H1 (cell line): ENCODE measurements around the gene MKNK2. TPM values are rescaled to one million over a fixed set of nuclear protein-coding genes. Genes with fewer than 3 reads are reported as not detected.

Experiments
- CTCF ChIA-PET: fragments of 300-600 bp; sonication (Branson Sonifier 250); formaldehyde crosslinking; loops from one replicate; lab custom pipeline; 2021; ENCODE audit not compliant: partially characterized antibody; lab: Charles Lee
- POLR2A ChIA-PET: fragments of 300-600 bp; sonication (Branson Sonifier 250); formaldehyde crosslinking; loops from one replicate; lab custom pipeline; 2021; ENCODE audit warnings: inconsistent platforms; ENCODE audit not compliant: partially characterized antibody; lab: Charles Lee
- DNase-seq, 2 experiments: peaks; one replicate each; pipeline versions ENCODE4 v3.0.0 to v3.0.0-alpha.2; 2010 to 2022; ENCODE audit warnings: low spot score in 2 of 2, low read depth in 1 of 2, mixed read lengths in 1 of 2
- FAIRE-seq: peaks from 2 replicates; lab custom pipeline; 2011; peaks lifted over from hg19 to GRCh38; lab: Jason Lieb, UNC
- H2AFZ ChIP-seq: 2 replicates; pipeline ENCODE4 v1.8.1; 2012; ENCODE audit warnings: low read length, inconsistent platforms
- H2AK5ac ChIP-seq: 2 replicates; pipeline ENCODE4 v1.6.1; 2013; ENCODE audit warnings: low read depth, low read length
- H2BK120ac ChIP-seq: replicated peaks from 2 replicates; pipeline ENCODE3; 2013; ENCODE audit warnings: low read depth, low read length, inconsistent platforms
- H2BK12ac ChIP-seq: 2 replicates; pipeline ENCODE4 v1.6.1; 2013; ENCODE audit warnings: low read depth, low read length
- H2BK15ac ChIP-seq: 2 replicates; pipeline ENCODE4 v1.6.1; 2013; ENCODE audit warnings: low read length
- H2BK20ac ChIP-seq: 2 replicates; pipeline ENCODE4 v1.6.1; 2013; ENCODE audit warnings: low read length
- H2BK5ac ChIP-seq: 2 replicates; pipeline ENCODE4 v1.6.1; 2013; ENCODE audit warnings: low read depth, low read length
- H3K14ac ChIP-seq: 2 replicates; pipeline ENCODE4 v1.6.1; 2013; ENCODE audit warnings: inconsistent platforms; ENCODE audit not compliant: insufficient read length
- H3K18ac ChIP-seq: 2 replicates; pipeline ENCODE4 v1.6.1; 2013; ENCODE audit warnings: low read length; ENCODE audit errors: extremely low read depth
- H3K23ac ChIP-seq: 2 replicates; pipeline ENCODE4 v1.6.1; 2013; ENCODE audit warnings: inconsistent platforms; ENCODE audit not compliant: insufficient read length
- H3K23me2 ChIP-seq: 2 replicates; pipeline ENCODE4 v1.6.1; 2013; ENCODE audit warnings: low read depth, low read length
- H3K27ac ChIP-seq: 2 replicates; pipeline ENCODE4 v1.6.1; 2011; ENCODE audit warnings: low read depth, low read length, inconsistent platforms
- H3K27me3 ChIP-seq, 4 experiments: replicated peaks in 1 of 4; 1 replicate in 1 of 4; 2 replicates in 3 of 4; pipeline versions ENCODE4 v1.6.1 to v1.8.1; 2011 to 2013; ENCODE audit warnings: low read length in 3 of 4, mild to moderate bottlenecking in 3 of 4, inconsistent platforms in 2 of 4, mixed read lengths in 2 of 4, moderate library complexity in 1 of 4; ENCODE audit not compliant: control insufficient read depth in 3 of 4, insufficient read depth in 3 of 4; ENCODE audit errors: extremely low read depth in 1 of 4
- H3K36me3 ChIP-seq, 4 experiments: 2 replicates each; pipeline versions ENCODE4 v1.6.1 to v1.8.1; 2011 to 2013; ENCODE audit warnings: mild to moderate bottlenecking in 4 of 4, low read length in 3 of 4, moderate library complexity in 2 of 4, control low read depth in 1 of 4, inconsistent platforms in 1 of 4; ENCODE audit not compliant: insufficient read depth in 4 of 4, control insufficient read depth in 2 of 4
- H3K4ac ChIP-seq: replicated peaks from 2 replicates; pipeline ENCODE3; 2013; ENCODE audit warnings: low read length, low read depth, mixed read lengths, inconsistent platforms; ENCODE audit not compliant: insufficient read length
- H3K4me1 ChIP-seq, 4 experiments: replicated peaks in 1 of 4; 1 replicate in 1 of 4; 2 replicates in 3 of 4; pipeline versions ENCODE4 v1.6.1 to v1.8.1; 2011 to 2013; ENCODE audit warnings: low read length in 3 of 4, inconsistent platforms in 2 of 4, mixed read lengths in 1 of 4; ENCODE audit not compliant: insufficient read depth in 4 of 4, control insufficient read depth in 3 of 4
- H3K4me2 ChIP-seq, 2 experiments: 2 replicates each; pipeline versions ENCODE4 v1.6.1 to v1.8.1; 2011 to 2013; ENCODE audit warnings: low read depth in 2 of 2, low read length in 2 of 2, control low read depth in 1 of 2, inconsistent platforms in 1 of 2, mild to moderate bottlenecking in 1 of 2; ENCODE audit not compliant: insufficient read depth in 1 of 2
- H3K4me3 ChIP-seq, 4 experiments: fragments of 200-600, 300-600 bp in 1 of 4; sonication (generic), shearing (Covaris generic), sonication (Bioruptor Twin) in 1 of 4; 2 replicates each; pipeline versions ENCODE4 v1.5.1 to v1.8.1; 2011 to 2016; ENCODE audit warnings: low read length in 4 of 4, low read depth in 3 of 4, control low read depth in 2 of 4, inconsistent platforms in 2 of 4, mild to moderate bottlenecking in 2 of 4, mixed read lengths in 1 of 4, moderate library complexity in 1 of 4; ENCODE audit not compliant: insufficient read depth in 2 of 4; ENCODE audit errors: extremely low read depth in 1 of 4
- H3K56ac ChIP-seq: replicated peaks from 2 replicates; pipeline ENCODE3; 2013; ENCODE audit warnings: low read depth, mild to moderate bottlenecking, mixed read lengths, low read length, inconsistent platforms; ENCODE audit not compliant: insufficient read length
- H3K79me1 ChIP-seq: 2 replicates; pipeline ENCODE4 v1.6.1; 2013; ENCODE audit warnings: low read depth, low read length, control low read depth
- H3K79me2 ChIP-seq, 2 experiments: 2 replicates each; pipeline versions ENCODE4 v1.6.1 to v1.8.1; 2012 to 2013; ENCODE audit warnings: low read length in 2 of 2, mild to moderate bottlenecking in 2 of 2, inconsistent platforms in 1 of 2; ENCODE audit not compliant: insufficient read depth in 2 of 2, control insufficient read depth in 1 of 2
- H3K9ac ChIP-seq, 4 experiments: replicated peaks in 1 of 4; 1 replicate in 1 of 4; 2 replicates in 3 of 4; pipeline versions ENCODE4 v1.6.1 to v1.8.1; 2011 to 2013; ENCODE audit warnings: low read depth in 3 of 4, low read length in 3 of 4, control low read depth in 2 of 4, mild to moderate bottlenecking in 2 of 4, moderate library complexity in 2 of 4, inconsistent platforms in 1 of 4; ENCODE audit errors: extremely low read depth in 1 of 4
- H3K9me3 ChIP-seq, 2 experiments: 2 replicates each; pipeline versions ENCODE4 v1.6.1 to v1.8.1; 2012 to 2013; ENCODE audit warnings: mild to moderate bottlenecking in 2 of 2, moderate library complexity in 2 of 2, control low read depth in 1 of 2, inconsistent platforms in 1 of 2, low read depth in 1 of 2, low read length in 1 of 2, mixed read lengths in 1 of 2; ENCODE audit not compliant: insufficient read depth in 2 of 2
- H4K20me1 ChIP-seq, 2 experiments: replicated peaks in 1 of 2; 2 replicates each; pipeline versions ENCODE3 to v1.8.1; 2011 to 2013; ENCODE audit warnings: inconsistent platforms in 2 of 2, low read length in 2 of 2, mild to moderate bottlenecking in 1 of 2; ENCODE audit not compliant: insufficient read depth in 2 of 2, control insufficient read depth in 1 of 2
- H4K5ac ChIP-seq: 2 replicates; pipeline ENCODE4 v1.6.1; 2013; ENCODE audit warnings: low read length, low read depth, mixed read lengths, inconsistent platforms; ENCODE audit not compliant: insufficient read length
- H4K8ac ChIP-seq: 2 replicates; pipeline ENCODE4 v1.8.0; 2013; ENCODE audit warnings: mild to moderate bottlenecking, moderate library complexity, low read length, inconsistent platforms; ENCODE audit not compliant: insufficient read depth; ENCODE audit errors: extremely low read depth
- H4K91ac ChIP-seq: replicated peaks from 2 replicates; pipeline ENCODE3; 2013; ENCODE audit warnings: low read length, mixed read lengths, inconsistent platforms; ENCODE audit not compliant: insufficient read length
- CBX8 ChIP-seq: fragments of 300-800, 300-1000 bp; sonication (generic); IDR thresholded peaks from 2 replicates; pipeline ENCODE4 v1.7.1; 2016; ENCODE audit warnings: low read depth, low read length, borderline replicate concordance
- EZH2 ChIP-seq: fragments of 200-600 bp; sonication (generic); IDR thresholded peaks from 2 replicates; pipeline ENCODE4 v1.7.1; 2012; ENCODE audit warnings: low read depth, mild to moderate bottlenecking, moderate library complexity, low read length, inconsistent platforms; ENCODE audit not compliant: severe bottlenecking
- KDM1A ChIP-seq: fragments of 200-600, 300-600 bp; sonication (generic); IDR thresholded peaks from 2 replicates; pipeline ENCODE4 v1.7.1; 2016; ENCODE audit warnings: mild to moderate bottlenecking, low read length, borderline replicate concordance
- SAP30 ChIP-seq: fragments of 300-600 bp; sonication (generic); IDR thresholded peaks from 2 replicates; pipeline ENCODE4 v1.7.1; 2012; ENCODE audit warnings: low read length, moderate library complexity, mild to moderate bottlenecking, inconsistent platforms; ENCODE audit not compliant: insufficient read depth, insufficient replicate concordance
- WGBS, 2 experiments: shearing (Covaris generic) in 1 of 2; methylation state at CpG; one replicate each; pipeline versions ENCODE4 v1.1.6 to v1.1.7; 2013 to 2015; ENCODE audit warnings: low lambda C conversion rate in 2 of 2, mixed read lengths in 2 of 2, inconsistent platforms in 1 of 2, low coverage in 1 of 2, missing lambda C conversion rate in 1 of 2; ENCODE audit not compliant: insufficient replicate concordance in 2 of 2, insufficient coverage in 1 of 2, insufficient read length in 1 of 2; ENCODE audit errors: extremely low coverage in 1 of 2, missing lambda C conversion rate in 1 of 2; 5-methylcytosine and 5-hydroxymethylcytosine counted together
- polyA plus RNA-seq, 7 experiments: library from polyadenylated mRNA; depleted of rRNA in 3 of 7; stranded (reverse) in 5 of 7; unstranded in 2 of 7; fragments of >200 nt in 5 of 7; fragments of 200-250 nt in 2 of 7; gene quantifications; 1 replicate in 5 of 7; 2 replicates in 1 of 7; 4 replicates in 1 of 7; pipeline versions ENCODE4 v1.2.1 to v1.2.3, GENCODE V29; 2011 to 2013; ENCODE audit warnings: missing spikeins in 2 of 7, mixed read lengths in 2 of 7
- total RNA-seq: library from RNA; stranded (reverse); fragmentation: NEBNext Ultra II Directional; extraction: Animal tissue kit (Norgen Biotek cat#: 25700); gene quantifications from 2 replicates; pipeline ENCODE4 v1.2.1, GENCODE V29; 2021

The MKNK2 gene
- total and polyA plus RNA-seq, 2 of the 8 experiments (the other 6 are each of a cell fraction or from before 2014, with no cell fraction given) = 163 to 166 TPM

GRCh38 chr19:2089001-2089711 is 38.1 kb upstream of the MKNK2 start:
- DNase-seq (no peak), FAIRE-seq (no peak)
- no peak overlapping the region for H4K5ac ChIP-seq
- H3K23me2 ChIP-seq = no peaks in the 10 kb centered on the region
- no peak overlapping the region for H3K4me3 ChIP-seq
- H2BK120ac ChIP-seq = no peak overlapping the region
- no peak overlapping the region for H4K91ac ChIP-seq
- no peaks in the 10 kb centered on the region for H3K9me3 ChIP-seq
- no peak overlapping the region for H3K4me2 ChIP-seq
- no peak overlapping the region for H3K14ac ChIP-seq
- no peaks in the 10 kb centered on the region for H3K79me1 ChIP-seq
- POLR2A ChIA-PET = interaction anchor here (0.7 to 1.1 kb wide), 2 partner anchors 10 to 144 kb away, joined by 3 read pairs; no protein-coding TSS in a partner anchor
- no peak for TF ChIP-seq CBX8
- TF ChIP-seq KDM1A = no peak
- TF ChIP-seq EZH2 = no peak
- no peak for TF ChIP-seq SAP30
- no peak overlapping the region for H3K9ac ChIP-seq
- H3K18ac ChIP-seq = no peak overlapping the region
- H4K8ac ChIP-seq = no peak overlapping the region
- H2BK5ac ChIP-seq = peak overlapping the region; percentile 35; the same call in 1 of the 2 replicates
- H3K27ac ChIP-seq = 0 out of 2 replicates have a peak overlapping the region, but pooled peaks have one; percentile 1
- CTCF ChIA-PET = interaction anchor here (1.1 to 2.0 kb wide), 5 partner anchors 13 to 143 kb away, joined by 3 to 6 read pairs (median 4); no protein-coding TSS in a partner anchor
- no peaks in the 10 kb centered on the region for H3K27me3 ChIP-seq
- no peak overlapping the region for H3K4ac ChIP-seq
- 0 out of 2 replicates have a peak overlapping the region, but pooled peaks have one; percentile 22 for H2BK12ac ChIP-seq
- H2BK15ac ChIP-seq = 0 out of 2 replicates have a peak overlapping the region, but pooled peaks have one; percentile 16
- H3K79me2 ChIP-seq = no peaks in the 10 kb centered on the region
- peaks cover 0 to 7% (median 4%) of the 10 kb centered on the region in 4 experiments; a peak in 3 of 7 replicates for H3K4me1 ChIP-seq
- no peaks in the 10 kb centered on the region for H4K20me1 ChIP-seq
- no peak overlapping the region for H3K56ac ChIP-seq
- H2AK5ac ChIP-seq = no peak overlapping the region
- WGBS, 2 experiments = 91% methylated on average over 16 of the region's 16 CpGs; no CpG with 5 or more reads in 1 of the 2 experiments
- H2BK20ac ChIP-seq = no peak overlapping the region
- H3K23ac ChIP-seq = no peak overlapping the region
- H2AFZ ChIP-seq = no peak overlapping the region
- H3K36me3 ChIP-seq = no peaks in the 10 kb centered on the region
